ENCODE results near the gene SNX32.
A peak's percentile ranks its signal among the peaks of the same experiment; 100 is the strongest.

Gene SNX32

DNA sequence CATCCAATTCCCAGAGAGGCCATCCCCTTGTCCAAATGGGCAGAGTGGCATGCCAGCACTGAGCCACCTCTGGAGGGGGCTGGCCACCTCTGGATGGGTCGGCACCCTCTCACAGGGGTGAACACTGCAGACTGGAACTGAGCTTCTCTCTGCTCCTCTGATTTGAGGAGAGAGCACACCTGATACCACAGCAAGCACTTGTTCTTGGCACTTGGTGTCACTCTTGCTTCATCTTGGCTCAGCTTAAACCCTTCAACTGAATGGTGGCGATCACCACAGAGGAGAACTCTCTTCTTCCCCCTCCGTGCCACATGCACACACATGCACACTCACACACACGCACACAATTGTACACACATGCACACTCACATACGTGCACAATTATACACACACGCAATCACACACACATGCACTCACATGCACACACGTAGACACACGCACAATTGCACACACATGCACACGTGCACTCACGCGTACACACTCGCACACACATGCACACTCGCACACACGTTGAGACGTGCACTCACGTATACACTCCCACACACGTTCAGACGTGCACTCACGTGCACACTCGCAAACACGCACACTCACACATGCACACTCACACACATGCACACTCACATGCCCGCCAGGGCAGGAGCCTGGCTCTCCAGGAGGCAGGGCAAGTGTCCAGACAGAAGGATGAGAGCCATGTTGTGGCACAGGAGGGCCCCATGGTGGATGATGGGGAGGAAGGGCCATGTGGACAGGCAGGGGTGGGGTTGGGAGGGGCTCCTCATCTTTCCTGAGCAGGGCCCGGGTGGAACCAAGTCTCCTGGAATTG is 23.5 kb upstream of the SNX32 start:
- no peak for DNase-seq (ENCODE audit: low read depth in 2 of 2)
- no peak overlapping the region for H3K4me3 ChIP-seq (replicated peaks in 1 of 2; ENCODE audit: low read depth in 2 of 2, low read length in 2 of 2)
- TF ChIP-seq, protein P1, sequence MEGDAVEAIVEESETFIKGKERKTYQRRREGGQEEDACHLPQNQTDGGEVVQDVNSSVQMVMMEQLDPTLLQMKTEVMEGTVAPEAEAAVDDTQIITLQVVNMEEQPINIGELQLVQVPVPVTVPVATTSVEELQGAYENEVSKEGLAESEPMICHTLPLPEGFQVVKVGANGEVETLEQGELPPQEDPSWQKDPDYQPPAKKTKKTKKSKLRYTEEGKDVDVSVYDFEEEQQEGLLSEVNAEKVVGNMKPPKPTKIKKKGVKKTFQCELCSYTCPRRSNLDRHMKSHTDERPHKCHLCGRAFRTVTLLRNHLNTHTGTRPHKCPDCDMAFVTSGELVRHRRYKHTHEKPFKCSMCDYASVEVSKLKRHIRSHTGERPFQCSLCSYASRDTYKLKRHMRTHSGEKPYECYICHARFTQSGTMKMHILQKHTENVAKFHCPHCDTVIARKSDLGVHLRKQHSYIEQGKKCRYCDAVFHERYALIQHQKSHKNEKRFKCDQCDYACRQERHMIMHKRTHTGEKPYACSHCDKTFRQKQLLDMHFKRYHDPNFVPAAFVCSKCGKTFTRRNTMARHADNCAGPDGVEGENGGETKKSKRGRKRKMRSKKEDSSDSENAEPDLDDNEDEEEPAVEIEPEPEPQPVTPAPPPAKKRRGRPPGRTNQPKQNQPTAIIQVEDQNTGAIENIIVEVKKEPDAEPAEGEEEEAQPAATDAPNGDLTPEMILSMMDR (IDR thresholded peaks at IDR 0.05; ENCODE audit: low read depth, low read length): no peak

DNA sequence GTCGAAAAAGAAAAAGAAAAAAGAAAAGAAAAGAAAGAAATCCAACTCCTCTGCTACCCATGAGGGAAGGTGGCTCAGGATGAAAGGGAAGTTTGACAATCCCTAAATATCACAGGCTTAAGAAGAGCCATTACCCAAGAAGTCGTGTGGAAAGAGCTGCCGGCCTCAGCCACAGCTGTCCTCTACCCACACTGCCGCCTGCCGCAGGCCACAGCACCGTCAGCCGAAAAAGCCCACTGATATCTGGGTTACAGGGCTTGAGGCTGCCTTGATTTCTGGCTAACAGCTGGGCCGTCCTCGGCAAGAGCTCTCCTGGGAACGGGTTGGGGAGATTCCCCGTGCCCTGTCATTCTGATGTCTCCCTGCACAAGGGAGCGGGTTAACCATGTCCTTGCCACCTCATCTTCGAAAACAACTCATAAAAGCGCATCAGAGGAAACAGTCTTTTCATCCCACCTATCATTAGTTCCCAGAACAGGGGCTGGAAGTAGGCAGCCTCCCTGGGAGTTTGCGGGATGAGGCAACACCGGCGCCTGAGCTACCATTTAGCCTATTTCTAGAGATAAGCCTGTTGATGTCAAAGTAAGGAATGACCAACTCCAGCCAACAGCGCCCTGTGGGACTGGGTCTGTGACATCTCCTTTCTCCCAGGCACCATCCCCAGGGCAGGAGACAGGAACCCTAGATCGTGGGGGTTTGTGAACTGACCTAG is 21.8 kb upstream of the SNX32 start:
- peak; percentile 19 to 26 for DNase-seq (ENCODE audit: low read depth in 2 of 2)
- TF ChIP-seq, protein P1 (IDR thresholded peaks at IDR 0.05; ENCODE audit: low read depth, low read length): peak; percentile 25
- H3K4me3 ChIP-seq (replicated peaks in 1 of 2; ENCODE audit: low read depth in 2 of 2, low read length in 2 of 2): no peak overlapping the region

DNA sequence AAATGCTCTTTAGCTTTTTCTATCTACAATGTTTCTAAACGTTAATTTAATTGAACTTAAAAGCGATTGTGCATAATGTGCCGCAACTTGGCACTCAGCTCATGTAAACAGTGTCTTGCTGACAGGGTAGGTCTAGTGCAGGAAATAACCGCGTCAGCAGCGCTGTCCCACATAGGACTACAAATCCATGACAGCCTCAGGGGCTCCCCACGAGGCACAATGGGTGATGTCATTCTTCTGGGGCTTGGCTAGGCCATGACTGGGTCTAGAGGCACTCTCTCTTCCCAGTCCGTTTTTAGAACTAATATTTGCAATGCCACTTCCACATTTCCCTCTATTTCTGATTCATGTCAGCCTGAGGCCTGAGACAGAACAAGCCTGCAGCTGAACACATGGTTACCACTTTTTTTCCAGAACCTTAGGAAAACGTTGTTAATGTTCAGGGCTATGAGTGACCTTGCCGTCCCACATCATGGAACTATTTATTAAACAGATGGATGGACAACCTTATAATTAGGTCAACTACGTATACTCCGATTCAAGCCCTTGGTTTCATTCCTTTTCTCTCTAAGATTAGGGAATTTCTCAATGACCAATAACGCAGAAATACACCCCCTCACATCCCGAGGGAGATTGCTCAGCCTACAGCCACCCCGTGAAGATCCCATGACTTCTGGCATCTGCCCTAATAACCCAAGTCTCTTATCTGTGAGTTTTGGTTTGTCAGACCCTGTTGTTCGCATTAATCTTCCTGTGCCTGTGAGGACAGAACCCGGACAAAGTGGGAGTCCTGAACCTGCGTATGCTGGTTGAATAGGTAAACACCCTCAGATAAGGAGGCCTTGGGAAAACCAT is 19.4 kb upstream of the SNX32 start:
- TF ChIP-seq, protein P1 (IDR thresholded peaks at IDR 0.05; ENCODE audit: low read depth, low read length): no peak
- H3K4me3 ChIP-seq (replicated peaks in 1 of 2; ENCODE audit: low read depth in 2 of 2, low read length in 2 of 2): no peak overlapping the region
- peak; percentile 35 to 56 for DNase-seq (ENCODE audit: low read depth in 2 of 2)

GRCh38 chr11:65814986-65815565 is 18.7 kb upstream of the SNX32 start:
- no peak for DNase-seq (ENCODE audit: low read depth in 2 of 2)
- H3K4me3 ChIP-seq (replicated peaks in 1 of 2; ENCODE audit: low read depth in 2 of 2, low read length in 2 of 2): no peak overlapping the region

GRCh38 chr11:65816696-65817095 is 17.1 kb upstream of the SNX32 start:
- H3K4me3 ChIP-seq (replicated peaks in 1 of 2; ENCODE audit: low read depth in 2 of 2, low read length in 2 of 2): no peak overlapping the region
- no peak for DNase-seq (ENCODE audit: low read depth in 2 of 2)
- TF ChIP-seq, protein P1 (IDR thresholded peaks at IDR 0.05; ENCODE audit: low read depth, low read length): no peak

More at GRCh38 chr11:65814986-65815565, 18.7 kb upstream of the SNX32 start:
- TF ChIP-seq, protein P1 (IDR thresholded peaks at IDR 0.05; ENCODE audit: low read depth, low read length): no peak

GRCh38 chr11:65817312-65817834 is 16.4 kb upstream of the SNX32 start:
- H3K4me3 ChIP-seq (replicated peaks in 1 of 2; ENCODE audit: low read depth in 2 of 2, low read length in 2 of 2): peak overlapping the region; percentile 51 to 68
- DNase-seq (ENCODE audit: low read depth in 2 of 2): peak in 1 of 2 donors; percentile 16
- TF ChIP-seq, protein P1 (IDR thresholded peaks at IDR 0.05; ENCODE audit: low read depth, low read length): no peak
